ENCODE measurements around the gene SCN4B. TPM values are rescaled to one million over a fixed set of nuclear protein-coding genes. Genes with fewer than 3 reads are reported as not detected.

The SCN4B gene
- total RNA-seq, 3 donors from 2014 or later (not counting 1 experiment from before 2014, with no cell fraction given) = 0.33 TPM; not detected in 2

GRCh38 chr11:118145285-118146227, 7.1 kb downstream of the SCN4B start:
- TF ChIP-seq, protein P1, sequence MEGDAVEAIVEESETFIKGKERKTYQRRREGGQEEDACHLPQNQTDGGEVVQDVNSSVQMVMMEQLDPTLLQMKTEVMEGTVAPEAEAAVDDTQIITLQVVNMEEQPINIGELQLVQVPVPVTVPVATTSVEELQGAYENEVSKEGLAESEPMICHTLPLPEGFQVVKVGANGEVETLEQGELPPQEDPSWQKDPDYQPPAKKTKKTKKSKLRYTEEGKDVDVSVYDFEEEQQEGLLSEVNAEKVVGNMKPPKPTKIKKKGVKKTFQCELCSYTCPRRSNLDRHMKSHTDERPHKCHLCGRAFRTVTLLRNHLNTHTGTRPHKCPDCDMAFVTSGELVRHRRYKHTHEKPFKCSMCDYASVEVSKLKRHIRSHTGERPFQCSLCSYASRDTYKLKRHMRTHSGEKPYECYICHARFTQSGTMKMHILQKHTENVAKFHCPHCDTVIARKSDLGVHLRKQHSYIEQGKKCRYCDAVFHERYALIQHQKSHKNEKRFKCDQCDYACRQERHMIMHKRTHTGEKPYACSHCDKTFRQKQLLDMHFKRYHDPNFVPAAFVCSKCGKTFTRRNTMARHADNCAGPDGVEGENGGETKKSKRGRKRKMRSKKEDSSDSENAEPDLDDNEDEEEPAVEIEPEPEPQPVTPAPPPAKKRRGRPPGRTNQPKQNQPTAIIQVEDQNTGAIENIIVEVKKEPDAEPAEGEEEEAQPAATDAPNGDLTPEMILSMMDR (IDR thresholded peaks at IDR 0.05) = peak; percentile 89
- no peaks in the 10 kb centered on the region for H3K36me3 ChIP-seq (ENCODE audit: control insufficient read depth, insufficient read depth, low read length)
- H3K4me3 Mint-ChIP-seq = peak overlapping the region; percentile 82
- H3K9me3 ChIP-seq (ENCODE audit: control insufficient read depth, insufficient read depth, low read length) = no peaks in the 10 kb centered on the region
- H3K36me3 Mint-ChIP-seq = no peaks in the 10 kb centered on the region
- peak; percentile 88 to 95 (median 94) for ATAC-seq
- 2% methylated on average over 78 of the region's 78 CpGs for WGBS (ENCODE audit: insufficient coverage)
- no peak overlapping the region for H3K27ac ChIP-seq (ENCODE audit: low read length)
- intact Hi-C loops (cut with micrococcal nuclease) = loop anchor here (1.0 to 2.0 kb wide), 4 partner anchors 26 to 465 kb away; no protein-coding TSS in a partner anchor
- peaks cover 2% of the 10 kb centered on the region for H3K27me3 ChIP-seq (ENCODE audit: control insufficient read depth, insufficient read depth, low read length)
- H3K27me3 Mint-ChIP-seq (ENCODE audit: low read depth in 2 of 2) = peaks cover 47 to 72% of the 10 kb centered on the region in 2 donors
- H3K4me1 ChIP-seq (ENCODE audit: control insufficient read depth, insufficient read depth, low read length) = peaks cover 10% of the 10 kb centered on the region
- H3K9me3 Mint-ChIP-seq = no peaks in the 10 kb centered on the region
- H3K4me1 Mint-ChIP-seq = peaks cover 0 to 4% of the 10 kb centered on the region in 2 donors
- H3K4me3 ChIP-seq (ENCODE audit: low read length) = peak overlapping the region; percentile 63
- no peak overlapping the region for H3K27ac Mint-ChIP-seq
- DNase-seq = peak; percentile 69 to 93

DNA sequence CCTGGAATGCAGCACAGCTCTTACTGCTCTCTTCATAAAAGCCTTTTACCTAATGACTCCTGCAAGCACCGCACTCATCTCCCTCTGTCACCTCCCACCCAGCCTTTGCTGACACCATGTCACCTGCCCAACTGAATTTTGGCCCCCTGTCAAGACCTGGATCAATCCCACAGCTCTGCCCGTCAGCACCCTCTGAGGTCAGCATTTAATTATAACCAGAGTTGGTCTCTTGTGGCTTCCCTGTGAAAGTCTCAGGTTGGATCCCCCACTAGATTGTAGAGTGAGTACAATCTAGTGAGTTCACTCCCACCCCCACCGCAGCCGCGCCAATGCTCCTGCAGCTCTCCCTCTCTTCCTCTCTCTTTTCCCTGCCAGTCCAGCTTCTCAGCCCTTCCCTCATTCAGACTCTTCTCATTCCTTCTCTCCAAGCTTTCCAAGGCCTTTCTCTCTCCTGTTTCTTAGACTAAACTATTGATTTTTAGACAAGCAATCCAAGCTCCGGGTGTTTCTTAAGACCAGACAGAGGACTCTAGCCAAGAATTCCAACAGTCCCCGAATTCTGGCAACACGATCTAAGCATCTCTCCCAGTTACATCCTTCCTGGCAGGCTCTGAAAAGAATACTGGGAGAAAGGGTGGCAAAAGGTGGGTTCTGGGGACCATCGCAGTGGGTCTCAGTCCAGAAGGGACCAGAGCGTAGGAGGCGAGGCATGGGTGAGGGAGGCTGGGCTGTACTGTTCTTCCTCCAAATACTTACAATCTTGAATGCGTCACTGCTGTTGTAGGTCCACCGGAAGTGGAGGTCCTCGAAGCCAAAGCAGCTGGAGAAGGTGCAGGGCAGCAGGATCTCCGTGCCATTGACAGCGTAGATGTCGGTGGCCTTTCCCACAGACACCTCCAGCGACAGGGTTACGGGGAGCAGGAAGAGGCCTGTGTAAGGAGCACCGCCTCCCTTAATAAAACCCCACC, 8.0 kb downstream of the SCN4B start:
- 67% methylated on average over 20 of the region's 20 CpGs for WGBS (ENCODE audit: insufficient coverage)
- DNase-seq (no peak), ATAC-seq (no peak)
- H3K36me3 ChIP-seq (ENCODE audit: control insufficient read depth, insufficient read depth, low read length) = no peaks in the 10 kb centered on the region
- peaks cover 10% of the 10 kb centered on the region for H3K4me1 ChIP-seq (ENCODE audit: control insufficient read depth, insufficient read depth, low read length)
- H3K36me3 Mint-ChIP-seq = no peaks in the 10 kb centered on the region
- no peak overlapping the region for H3K27ac ChIP-seq (ENCODE audit: low read length)
- peaks cover 2% of the 10 kb centered on the region for H3K27me3 ChIP-seq (ENCODE audit: control insufficient read depth, insufficient read depth, low read length)
- H3K27ac Mint-ChIP-seq = no peak overlapping the region
- H3K4me3 Mint-ChIP-seq = no peak overlapping the region
- intact Hi-C loops (cut with micrococcal nuclease) = loop anchor here (1.0 to 2.0 kb wide), 4 partner anchors 27 to 466 kb away; no protein-coding TSS in a partner anchor
- peaks cover 42 to 70% of the 10 kb centered on the region in 2 donors for H3K27me3 Mint-ChIP-seq (ENCODE audit: low read depth in 2 of 2)
- H3K4me1 Mint-ChIP-seq = peaks cover 0 to 4% of the 10 kb centered on the region in 2 donors
- H3K9me3 ChIP-seq (ENCODE audit: control insufficient read depth, insufficient read depth, low read length) = no peaks in the 10 kb centered on the region
- H3K4me3 ChIP-seq (ENCODE audit: low read length) = no peak overlapping the region
- H3K9me3 Mint-ChIP-seq = no peaks in the 10 kb centered on the region
- TF ChIP-seq, protein P1 (IDR thresholded peaks at IDR 0.05) = no peak

- H3K9me3 Mint-ChIP-seq = no peaks in the 10 kb centered on the region
- H3K27me3 Mint-ChIP-seq (ENCODE audit: low read depth in 2 of 2) = peaks cover 42 to 72% of the 10 kb centered on the region in 2 donors
- no peak overlapping the region for H3K27ac Mint-ChIP-seq
- no peak for DNase-seq
- no peak overlapping the region for H3K4me3 Mint-ChIP-seq
- no peaks in the 10 kb centered on the region for H3K36me3 ChIP-seq (ENCODE audit: control insufficient read depth, insufficient read depth, low read length)
- H3K4me1 ChIP-seq (ENCODE audit: control insufficient read depth, insufficient read depth, low read length) = peaks cover 10% of the 10 kb centered on the region
- H3K27me3 ChIP-seq (ENCODE audit: control insufficient read depth, insufficient read depth, low read length) = peaks cover 2% of the 10 kb centered on the region
- intact Hi-C loops (cut with micrococcal nuclease) = loop anchor here (2.0 kb wide), 1 partner anchor 467 kb away; no protein-coding TSS in a partner anchor
- H3K9me3 ChIP-seq (ENCODE audit: control insufficient read depth, insufficient read depth, low read length) = no peaks in the 10 kb centered on the region
- H3K27ac ChIP-seq (ENCODE audit: low read length) = no peak overlapping the region
- 87% methylated on average over 8 of the region's 12 CpGs for WGBS (ENCODE audit: insufficient coverage)
- peaks cover 0 to 4% of the 10 kb centered on the region in 2 donors for H3K4me1 Mint-ChIP-seq
- H3K36me3 Mint-ChIP-seq = no peaks in the 10 kb centered on the region
- TF ChIP-seq, protein P1 (IDR thresholded peaks at IDR 0.05) = no peak
- no peak for ATAC-seq
- no peak overlapping the region for H3K4me3 ChIP-seq (ENCODE audit: low read length)
Observed at GRCh38 chr11:118143661-118144185, 8.9 kb downstream of the SCN4B start.
